SK-N-SH treated with all-trans-retinoic acid at 6 μM for 48 hours (cell line): ENCODE results near the gene ATPAF2.

Experiments
- ATAC-seq: fragments of 200-7000 bp; cut with Tn5 transposase; 3 replicates; pipeline ENCODE4 v1.9.1; 2020; ENCODE audit warnings: mild to moderate bottlenecking, moderate library complexity
- ARNTL ChIP-seq: fragments of 450-650 bp; formaldehyde crosslinking; IDR thresholded peaks from 2 replicates; pipeline ENCODE4 v1.5.0; 2020; ENCODE audit warnings: low read depth, mild to moderate bottlenecking, moderate library complexity, borderline replicate concordance
- BACH2 ChIP-seq: fragments of 250-450 bp; sonication (Bioruptor Pico); IDR thresholded peaks from 2 replicates; pipeline ENCODE4 v1.9.0; 2021; ENCODE audit warnings: mild to moderate bottlenecking, borderline replicate concordance
- CREB5 ChIP-seq: fragments of 250-450 bp; sonication (Bioruptor Pico); IDR thresholded peaks from 2 replicates; pipeline ENCODE4 v1.5.1; 2020; ENCODE audit warnings: low read depth, mild to moderate bottlenecking, moderate library complexity
- CSRNP3 ChIP-seq: fragments of 250-450 bp; sonication (Bioruptor Pico); IDR thresholded peaks from 2 replicates; pipeline ENCODE4 v1.5.1; 2021; ENCODE audit warnings: mild to moderate bottlenecking, moderate library complexity
- ESRRG ChIP-seq: fragments of 250-450 bp; sonication (Bioruptor Pico); IDR thresholded peaks from 2 replicates; pipeline ENCODE4 v1.6.1; 2021; ENCODE audit warnings: mild to moderate bottlenecking
- OSR1 ChIP-seq: fragments of 250-450 bp; sonication (Bioruptor Pico); IDR thresholded peaks from 2 replicates; pipeline ENCODE4 v1.8.0; 2022; ENCODE audit warnings: moderate library complexity, mild to moderate bottlenecking, inconsistent platforms
- PPARA ChIP-seq: fragments of 250-450 bp; sonication (Bioruptor Pico); IDR thresholded peaks from 2 replicates; pipeline ENCODE4 v1.5.0; 2020; ENCODE audit warnings: mild to moderate bottlenecking, borderline replicate concordance
- RARB ChIP-seq: fragments of 250-450 bp; sonication (Bioruptor Pico); IDR thresholded peaks from 2 replicates; pipeline ENCODE4 v1.8.0; 2021; ENCODE audit warnings: mild to moderate bottlenecking, moderate library complexity
- SNAI2 ChIP-seq: fragments of 250-450 bp; sonication (Bioruptor Pico); IDR thresholded peaks from 2 replicates; pipeline ENCODE4 v1.5.0; 2020; ENCODE audit warnings: mild to moderate bottlenecking, moderate library complexity
- TCF4 ChIP-seq: fragments of 250-450 bp; sonication (Bioruptor Pico); IDR thresholded peaks from 2 replicates; pipeline ENCODE4 v1.8.0; 2021; ENCODE audit warnings: mild to moderate bottlenecking, moderate library complexity, borderline replicate concordance
- TOX ChIP-seq: fragments of 250-450 bp; sonication (Bioruptor Pico); IDR thresholded peaks from 2 replicates; pipeline ENCODE4 v1.8.0; 2021; ENCODE audit warnings: mild to moderate bottlenecking, moderate library complexity, borderline replicate concordance
- TSHZ2 ChIP-seq: fragments of 250-450 bp; sonication (Bioruptor Pico); IDR thresholded peaks from 2 replicates; pipeline ENCODE4 v1.5.0; 2020; ENCODE audit warnings: mild to moderate bottlenecking, moderate library complexity
- ZC3H10 ChIP-seq: fragments of 250-450 bp; sonication (Bioruptor Pico); IDR thresholded peaks from 2 replicates; pipeline ENCODE4 v1.5.1; 2021; ENCODE audit warnings: mild to moderate bottlenecking, moderate library complexity
- ZFP3 ChIP-seq: fragments of 250-450 bp; sonication (Bioruptor Pico); IDR thresholded peaks from 2 replicates; pipeline ENCODE4 v1.5.0; 2020; ENCODE audit warnings: mild to moderate bottlenecking, moderate library complexity
- ZFP30 ChIP-seq: fragments of 450-650 bp; formaldehyde crosslinking; IDR thresholded peaks from 2 replicates; pipeline ENCODE4 v1.5.0; 2022; ENCODE audit warnings: mild to moderate bottlenecking, moderate library complexity
- ZNF565 ChIP-seq: fragments of 450-650 bp; formaldehyde crosslinking; conservative IDR thresholded peaks from 2 replicates; pipeline ENCODE4 v1.5.0; 2020; ENCODE audit warnings: low read depth, mild to moderate bottlenecking, moderate library complexity
- ZNF70 ChIP-seq: fragments of 450-650 bp; formaldehyde crosslinking; IDR thresholded peaks from 2 replicates; pipeline ENCODE4 v1.5.0; 2020; ENCODE audit warnings: mild to moderate bottlenecking, moderate library complexity
- ZNF8 ChIP-seq: fragments of 450-650 bp; formaldehyde crosslinking; IDR thresholded peaks from 2 replicates; pipeline ENCODE4 v1.5.0; 2020; ENCODE audit warnings: mild to moderate bottlenecking, moderate library complexity
- TF ChIP-seq, protein P1 (sequence below): fragments of 250-450 bp; sonication (Bioruptor Pico); IDR thresholded peaks from 2 replicates; pipeline ENCODE4 v1.8.0; 2020; ENCODE audit warnings: mild to moderate bottlenecking, moderate library complexity, borderline replicate concordance

ATPAF2 gene

GRCh38 chr17:17989081-17989480 is 49.9 kb downstream of the ATPAF2 start:
- TF ChIP-seq PPARA (CRISPR knock-in tag) (no peak), CREB5 (CRISPR knock-in tag) (no peak), BACH2 (CRISPR knock-in tag) (no peak), ZFP3 (CRISPR knock-in tag) (no peak)
- TF ChIP-seq, protein P1, sequence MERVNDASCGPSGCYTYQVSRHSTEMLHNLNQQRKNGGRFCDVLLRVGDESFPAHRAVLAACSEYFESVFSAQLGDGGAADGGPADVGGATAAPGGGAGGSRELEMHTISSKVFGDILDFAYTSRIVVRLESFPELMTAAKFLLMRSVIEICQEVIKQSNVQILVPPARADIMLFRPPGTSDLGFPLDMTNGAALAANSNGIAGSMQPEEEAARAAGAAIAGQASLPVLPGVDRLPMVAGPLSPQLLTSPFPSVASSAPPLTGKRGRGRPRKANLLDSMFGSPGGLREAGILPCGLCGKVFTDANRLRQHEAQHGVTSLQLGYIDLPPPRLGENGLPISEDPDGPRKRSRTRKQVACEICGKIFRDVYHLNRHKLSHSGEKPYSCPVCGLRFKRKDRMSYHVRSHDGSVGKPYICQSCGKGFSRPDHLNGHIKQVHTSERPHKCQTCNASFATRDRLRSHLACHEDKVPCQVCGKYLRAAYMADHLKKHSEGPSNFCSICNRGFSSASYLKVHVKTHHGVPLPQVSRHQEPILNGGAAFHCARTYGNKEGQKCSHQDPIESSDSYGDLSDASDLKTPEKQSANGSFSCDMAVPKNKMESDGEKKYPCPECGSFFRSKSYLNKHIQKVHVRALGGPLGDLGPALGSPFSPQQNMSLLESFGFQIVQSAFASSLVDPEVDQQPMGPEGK (CRISPR knock-in tag): no peak
- no peak for ATAC-seq

DNA sequence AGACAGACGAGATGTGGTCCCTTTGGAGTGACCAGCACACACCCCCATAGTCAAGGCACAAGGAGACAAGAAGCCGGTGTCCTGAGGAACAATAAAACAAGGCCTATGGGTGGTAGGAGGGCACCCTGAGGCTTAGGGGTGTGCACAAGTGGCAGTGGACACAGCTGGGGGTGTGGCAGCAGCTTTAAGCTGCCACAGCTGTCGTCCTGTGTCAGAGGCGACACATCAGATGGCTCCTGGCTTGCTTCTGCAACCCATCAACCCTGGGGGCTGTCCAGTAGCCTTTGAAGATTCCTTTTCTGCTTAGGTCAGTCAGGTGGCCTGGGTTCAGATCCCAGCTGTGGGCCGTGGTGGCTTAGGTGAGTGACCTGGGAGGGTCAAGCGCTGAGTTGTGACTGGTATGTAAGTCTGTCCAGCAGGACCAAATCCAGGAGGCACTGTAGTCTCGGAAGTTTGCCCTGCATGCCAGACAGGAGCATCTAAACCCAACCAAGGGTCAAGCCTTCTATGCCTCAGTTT is 50.5 kb downstream of the ATPAF2 start:
- no peak for ATAC-seq
- TF ChIP-seq ZNF8: no peak
- no peak for TF ChIP-seq ZNF70 (CRISPR knock-in tag)
- no peak for TF ChIP-seq ARNTL (CRISPR knock-in tag)
- TF ChIP-seq ZFP3 (CRISPR knock-in tag): no peak
- TF ChIP-seq TOX (CRISPR knock-in tag): no peak
- TF ChIP-seq, protein P1 (CRISPR knock-in tag): no peak
- TF ChIP-seq ZC3H10 (CRISPR knock-in tag): no peak
- TF ChIP-seq PPARA (CRISPR knock-in tag): no peak
- no peak for TF ChIP-seq ZFP30 (CRISPR knock-in tag)
- no peak for TF ChIP-seq TCF4 (CRISPR knock-in tag)
- TF ChIP-seq SNAI2 (CRISPR knock-in tag): no peak
- TF ChIP-seq RARB: no peak

GRCh38 chr17:17987901-17988300 is 51.1 kb downstream of the ATPAF2 start:
- TF ChIP-seq TSHZ2 (no peak), CSRNP3 (CRISPR knock-in tag) (no peak), TOX (CRISPR knock-in tag) (no peak), ZFP3 (CRISPR knock-in tag) (no peak)
- ATAC-seq: no peak

- ATAC-seq: no peak
- TF ChIP-seq ZNF565 (CRISPR knock-in tag) (no peak), ESRRG (CRISPR knock-in tag) (no peak), TCF4 (CRISPR knock-in tag) (no peak), ARNTL (CRISPR knock-in tag) (no peak), PPARA (CRISPR knock-in tag) (no peak), CREB5 (CRISPR knock-in tag) (no peak), ZNF8 (no peak), CSRNP3 (CRISPR knock-in tag) (no peak), BACH2 (CRISPR knock-in tag) (no peak), ZNF70 (CRISPR knock-in tag) (no peak), ZFP3 (CRISPR knock-in tag) (no peak), OSR1 (CRISPR knock-in tag) (no peak)
- TF ChIP-seq, protein P1 (CRISPR knock-in tag): no peak
These were observed 51.6 kb downstream of the ATPAF2 start for GRCh38 chr17:17987187-17987896.
